Heart left ventricle (tissue), 13 donors: ENCODE data around the gene SF3A2.

Experiments used
- POLR2A ChIP-seq, 2 donors: fragments of 450-650 bp; IDR thresholded peaks; one replicate each; pipeline ENCODE4 v1.6.1; 2017; ENCODE audit warnings: antibody characterized with exemption in 2 of 2, mild to moderate bottlenecking in 2 of 2, moderate library complexity in 2 of 2
- TF ChIP-seq, protein P1 (sequence below), 12 donors: fragments of 200-600 bp; sonication (generic) in 4 of 12; IDR thresholded peaks; one replicate each; pipeline versions ENCODE4 v1.5.0 to v1.8.0; 2018 to 2022; ENCODE audit warnings: antibody characterized with exemption in 12 of 12, mild to moderate bottlenecking in 5 of 12
- donor health status: ischemic (EF 13 %, LVEDD 7.1; RV severe dilation, severe dysfunction).
- donor health status: DM: no; HTN: yes; CAD: no.
- donor health status: DM: no; HTN: no; CAD: no.
- donor health status: ischemic (EF 25% LVEDD 6.9; RV normal size, moderate dysfunction).
- donor health status: ischemic (EF 25% LVEDD 5.7; RV mildly dilated, moderate dysfunction).
- donor health status: ischemic (EF 35%, LVEDD 5.7; RV mildly dilated, moderate dysfunction).
- donor health status: nonischemic (EF 11% LVEDD 7.7; RV severe dilation, severe dysfunction).
- donor health status: DM: yes; HTN: yes; CAD: no.
- donor health status: PGD.
- donor health status: ischemic (EF 29% LVEDD 5.4; RV normal size, mild dysfunction).
- donor health status: nonischemic (EF 23%, LVEDD 6.1; RV moderate dilation, normal function).

- no peak for TF ChIP-seq POLR2A (IDR thresholded peaks at IDR 0.05)
- TF ChIP-seq, protein P1, sequence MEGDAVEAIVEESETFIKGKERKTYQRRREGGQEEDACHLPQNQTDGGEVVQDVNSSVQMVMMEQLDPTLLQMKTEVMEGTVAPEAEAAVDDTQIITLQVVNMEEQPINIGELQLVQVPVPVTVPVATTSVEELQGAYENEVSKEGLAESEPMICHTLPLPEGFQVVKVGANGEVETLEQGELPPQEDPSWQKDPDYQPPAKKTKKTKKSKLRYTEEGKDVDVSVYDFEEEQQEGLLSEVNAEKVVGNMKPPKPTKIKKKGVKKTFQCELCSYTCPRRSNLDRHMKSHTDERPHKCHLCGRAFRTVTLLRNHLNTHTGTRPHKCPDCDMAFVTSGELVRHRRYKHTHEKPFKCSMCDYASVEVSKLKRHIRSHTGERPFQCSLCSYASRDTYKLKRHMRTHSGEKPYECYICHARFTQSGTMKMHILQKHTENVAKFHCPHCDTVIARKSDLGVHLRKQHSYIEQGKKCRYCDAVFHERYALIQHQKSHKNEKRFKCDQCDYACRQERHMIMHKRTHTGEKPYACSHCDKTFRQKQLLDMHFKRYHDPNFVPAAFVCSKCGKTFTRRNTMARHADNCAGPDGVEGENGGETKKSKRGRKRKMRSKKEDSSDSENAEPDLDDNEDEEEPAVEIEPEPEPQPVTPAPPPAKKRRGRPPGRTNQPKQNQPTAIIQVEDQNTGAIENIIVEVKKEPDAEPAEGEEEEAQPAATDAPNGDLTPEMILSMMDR (IDR thresholded peaks at IDR 0.05) = no peak
Observed at GRCh38 chr19:2199861-2200623, 36.6 kb upstream of the SF3A2 start.
